Mesenteric fat pad (tissue), 1 donor: ENCODE measurements around the gene HDAC4. TPM values are rescaled to one million over a fixed set of nuclear protein-coding genes. Genes with fewer than 3 reads are reported as not detected.

Experiments
- DNase-seq: peaks from one replicate; pipeline ENCODE4 v3.0.0-alpha.2; 2020; ENCODE audit warnings: low spot score
- total RNA-seq: library from RNA; stranded (reverse); fragmentation: NEBNext Ultra II Directional; extraction: Animal tissue kit (Norgen Biotek cat#: 25700); gene quantifications from one replicate; pipeline ENCODE4 v1.2.1, GENCODE V29; 2021
- donor health status: DM: yes; HTN: yes; CAD: no.

Gene HDAC4
- total RNA-seq, 1 donor from 2014 or later, result 44.9 TPM

DNA sequence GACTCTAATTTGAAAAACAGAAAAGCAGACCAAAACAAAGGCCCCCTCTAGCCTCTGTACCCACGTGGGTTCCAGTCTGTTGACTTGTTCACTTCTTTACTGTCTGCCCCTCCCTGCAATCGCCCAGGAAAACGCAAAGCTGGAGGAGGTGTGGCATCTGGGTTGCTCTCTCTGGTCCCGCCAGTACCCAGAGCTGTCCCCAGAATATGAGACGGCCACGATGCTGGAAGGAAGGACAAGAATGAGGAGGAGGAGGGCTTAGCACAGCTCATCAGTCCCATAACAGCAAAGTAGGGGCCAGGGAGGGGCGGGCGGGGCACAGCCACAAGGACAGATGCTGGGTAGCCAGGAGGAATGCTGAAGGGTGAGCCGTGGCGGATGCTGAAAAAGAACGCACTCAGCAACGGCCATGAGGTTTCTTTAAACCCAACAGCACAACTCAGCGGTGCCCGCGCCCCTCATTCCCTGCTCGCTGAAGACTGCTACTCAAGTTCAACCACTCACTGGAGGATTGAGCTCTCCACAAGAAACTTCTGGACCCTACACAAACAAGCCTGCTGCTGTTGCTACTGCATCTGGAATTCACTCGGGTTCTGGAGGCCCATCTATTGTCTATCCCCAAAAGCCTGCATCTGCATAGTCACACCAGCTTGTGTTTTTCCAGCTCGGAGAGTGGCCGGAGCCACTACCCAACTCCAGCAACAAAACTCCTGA, 187.7 kb downstream of the HDAC4 start:
- DNase-seq, result peak; percentile 49

DNA sequence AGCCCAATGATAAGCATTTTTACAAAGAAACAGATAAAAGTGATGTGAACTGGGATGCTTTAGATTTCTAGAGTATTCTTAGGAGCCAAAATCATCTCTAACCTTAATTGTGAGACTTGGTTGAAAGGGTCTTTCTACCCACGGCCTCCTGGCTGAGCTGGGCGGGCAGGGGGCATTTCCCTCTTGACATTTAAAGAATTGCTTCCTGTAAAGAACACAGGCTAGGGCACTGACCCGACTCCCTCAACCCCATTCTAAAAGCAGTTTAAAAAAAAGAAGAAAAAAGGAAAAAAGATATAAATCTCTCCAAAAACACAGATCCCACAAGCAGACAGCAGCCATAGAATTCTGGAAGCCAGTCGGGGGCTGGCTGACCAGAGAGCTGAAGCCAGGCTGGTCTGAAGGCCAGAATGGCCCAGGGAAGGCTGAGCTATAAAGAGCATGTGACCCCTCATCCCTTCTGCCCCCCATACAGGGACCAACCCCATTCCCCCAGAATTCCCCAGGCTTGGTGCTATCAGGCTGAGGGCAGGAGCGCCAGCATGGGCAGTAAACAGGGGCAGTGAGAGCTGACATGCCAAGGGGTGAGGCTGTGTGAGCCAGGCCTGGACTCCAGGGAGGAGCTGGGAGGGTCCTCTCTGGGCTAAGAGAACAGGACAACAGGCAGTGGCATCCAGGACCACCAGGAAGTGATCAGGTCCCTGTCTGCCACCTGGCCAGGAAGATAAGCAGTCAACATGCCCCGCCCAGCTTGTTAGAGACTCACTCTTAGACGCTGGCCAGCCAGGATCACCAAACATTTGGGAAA, 188.5 kb downstream of the HDAC4 start:
- peak; percentile 62 for DNase-seq

GRCh38 chr2:239211396-239212094, 189.3 kb downstream of the HDAC4 start:
- peak; percentile 45 for DNase-seq

DNA sequence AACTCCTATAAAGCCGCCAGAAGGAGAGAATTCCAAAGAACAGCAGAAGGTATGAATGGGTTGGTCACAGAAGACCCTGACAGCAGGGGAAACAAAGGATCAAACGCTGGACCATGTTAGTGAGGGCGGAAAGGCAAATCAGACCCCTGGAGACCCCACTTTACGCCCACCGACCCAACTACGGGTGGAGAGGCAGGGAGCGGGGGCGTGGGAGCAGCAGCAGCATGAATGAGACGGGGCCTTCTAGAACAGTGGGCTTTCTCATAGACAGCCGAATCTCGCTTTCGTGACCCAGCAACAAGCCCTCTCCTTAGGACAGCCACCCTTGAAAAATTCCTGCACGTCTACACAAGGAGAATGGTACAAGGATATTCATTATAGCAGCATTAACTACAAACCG, 191.0 kb downstream of the HDAC4 start:
- DNase-seq, result no peak

DNA sequence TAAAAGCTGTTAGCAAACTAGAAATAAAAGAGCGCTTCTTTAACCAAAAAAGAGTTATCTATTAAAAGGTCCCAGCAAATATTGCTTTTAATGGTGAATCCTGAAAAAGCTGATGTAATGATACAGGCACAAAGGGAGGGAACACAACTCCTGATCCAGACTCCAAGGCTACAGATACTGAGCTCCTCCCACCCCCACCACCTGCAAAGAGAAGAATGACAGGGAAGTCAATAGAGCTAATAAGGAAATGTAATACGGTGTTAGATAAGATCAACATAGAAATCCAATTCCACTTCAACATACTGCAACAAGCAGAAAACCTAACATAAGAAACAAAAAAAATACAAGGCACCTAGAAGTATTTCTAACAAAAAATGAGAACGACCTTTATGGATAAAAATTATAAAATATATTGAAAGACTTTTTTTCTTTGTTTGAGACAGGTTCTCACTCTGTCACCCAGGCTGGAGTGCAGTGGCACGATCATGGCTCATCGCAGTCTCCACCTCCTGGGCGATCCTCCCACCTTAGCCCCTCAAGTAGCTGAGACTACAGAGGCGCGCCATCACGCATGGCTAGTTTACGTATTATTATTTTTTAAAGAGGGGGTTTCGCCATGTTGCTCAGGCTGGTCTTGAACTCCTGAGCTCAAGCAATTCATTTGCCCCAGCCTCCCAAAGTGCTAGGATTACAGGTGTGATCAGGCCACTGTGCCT, 192.2 kb downstream of the HDAC4 start:
- DNase-seq, result peak; percentile 68

GRCh38 chr2:239206851-239207250, 194.0 kb downstream of the HDAC4 start:
- no peak for DNase-seq

DNA sequence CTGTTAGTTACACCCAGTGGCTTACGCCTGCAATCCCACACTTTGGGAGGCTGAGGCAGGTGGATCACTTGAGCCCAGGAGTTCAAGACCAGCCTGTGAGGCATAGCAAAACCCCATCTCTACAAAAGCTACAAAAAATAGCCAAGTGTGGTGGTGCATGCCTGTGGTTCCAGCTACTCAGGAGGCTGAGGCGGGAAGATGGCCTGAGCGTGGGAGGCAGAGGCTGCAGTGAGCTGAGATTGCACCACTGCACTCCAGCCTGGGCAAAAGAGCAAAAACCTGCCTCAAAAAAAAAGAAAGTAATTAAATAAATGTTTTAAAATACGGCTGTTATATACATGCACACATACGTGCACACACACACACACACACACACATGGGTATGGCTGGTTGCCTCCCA, 194.8 kb downstream of the HDAC4 start:
- no peak for DNase-seq

DNA sequence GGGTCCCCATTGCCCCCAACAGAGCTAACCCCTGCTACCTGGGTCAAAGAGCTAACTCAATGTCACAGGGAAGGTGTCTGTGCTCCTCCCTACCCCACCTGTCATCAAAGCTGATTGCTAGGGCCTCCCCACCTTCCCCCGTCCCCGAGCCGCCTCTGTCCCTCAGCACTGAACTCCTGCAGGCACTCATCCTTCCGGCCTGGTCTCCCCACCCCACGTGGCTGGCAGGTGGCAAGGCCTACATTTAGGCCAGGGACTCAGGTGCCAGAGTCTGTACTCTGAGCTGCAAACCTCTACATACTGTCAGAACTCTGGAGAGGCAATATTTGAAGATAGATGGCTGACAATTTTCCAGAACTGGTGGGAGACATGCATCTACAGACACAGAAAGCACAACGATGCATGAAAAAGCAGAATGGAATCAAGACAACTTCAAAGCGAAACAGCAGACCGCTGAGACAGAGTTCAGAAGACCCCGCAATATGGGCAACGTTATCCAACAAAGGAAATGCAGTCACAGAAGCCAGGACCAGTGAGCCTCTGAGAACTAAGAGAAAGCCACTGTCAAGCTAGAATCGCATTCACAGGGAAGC, 195.8 kb downstream of the HDAC4 start:
- peak; percentile 35 for DNase-seq

DNA sequence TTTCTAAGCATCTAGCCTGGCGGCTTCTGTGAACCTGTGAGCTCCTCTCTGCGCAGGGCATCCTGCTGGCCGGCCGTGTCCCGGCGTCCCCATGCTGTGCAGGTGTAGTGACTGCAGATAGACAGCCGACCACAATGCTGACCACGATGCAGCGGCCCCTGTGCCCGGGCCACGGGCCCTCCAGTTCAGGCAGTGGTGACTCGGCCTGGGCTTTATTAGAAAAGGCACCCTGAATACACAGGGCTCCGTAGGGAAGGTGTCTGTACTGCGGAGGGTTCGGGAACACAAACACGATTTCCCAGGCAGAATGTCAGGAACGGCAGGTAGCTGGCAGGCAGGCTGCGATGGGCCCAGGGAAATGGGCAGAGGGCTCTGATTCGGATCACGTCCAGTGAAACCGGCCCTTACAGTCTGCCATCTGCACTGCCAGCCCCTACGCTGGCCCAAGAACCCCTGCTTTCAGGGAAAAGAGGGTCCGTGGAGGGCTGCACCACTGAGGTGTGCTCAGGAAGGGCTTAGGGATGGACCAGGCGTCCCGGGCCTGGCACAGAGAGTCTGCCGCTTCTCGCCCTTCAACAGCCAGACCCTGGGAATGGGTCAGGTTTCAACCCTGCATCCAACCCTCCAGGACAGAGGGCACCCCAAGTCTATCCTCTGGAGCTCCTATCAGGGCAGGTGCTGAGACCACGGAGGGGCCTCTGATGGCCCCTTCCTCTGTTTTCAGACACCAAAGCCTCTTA, 196.5 kb downstream of the HDAC4 start:
- DNase-seq, result peak; percentile 79

DNA sequence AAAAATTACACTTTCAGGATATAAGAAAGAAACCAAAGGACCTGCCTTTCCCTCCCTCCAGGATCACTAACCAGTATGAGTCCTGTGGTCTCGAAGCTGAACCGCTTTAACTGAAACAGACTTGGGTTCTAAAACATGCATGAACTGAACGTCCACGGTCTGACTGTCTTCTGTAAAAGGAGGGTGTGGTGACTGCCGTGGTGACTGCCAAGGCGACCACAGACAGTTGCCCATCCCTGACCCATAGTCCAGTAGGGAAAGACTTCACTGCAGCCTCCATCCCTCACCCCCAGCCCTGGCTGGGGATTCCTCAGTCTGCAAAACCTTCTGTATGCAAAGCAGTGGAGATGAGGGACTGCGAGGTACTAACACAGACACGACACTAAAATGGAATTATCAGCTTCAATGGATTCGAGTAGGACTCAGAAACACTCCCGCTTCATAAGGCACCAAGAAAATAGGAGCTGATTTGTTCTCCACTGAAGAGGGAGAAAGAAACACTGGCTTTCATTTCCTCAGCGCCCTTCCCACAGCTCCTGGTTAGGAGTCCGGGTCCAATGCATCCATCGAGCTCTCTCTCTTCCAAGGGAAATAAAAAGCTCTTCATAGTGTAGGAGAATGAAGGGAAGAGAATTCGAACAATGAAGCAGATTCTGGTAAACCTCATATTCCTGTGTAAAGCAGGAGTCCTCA, 197.2 kb downstream of the HDAC4 start:
- peak; percentile 43 for DNase-seq

GRCh38 chr2:239202836-239203235, 198.0 kb downstream of the HDAC4 start:
- peak; percentile 83 for DNase-seq

DNA sequence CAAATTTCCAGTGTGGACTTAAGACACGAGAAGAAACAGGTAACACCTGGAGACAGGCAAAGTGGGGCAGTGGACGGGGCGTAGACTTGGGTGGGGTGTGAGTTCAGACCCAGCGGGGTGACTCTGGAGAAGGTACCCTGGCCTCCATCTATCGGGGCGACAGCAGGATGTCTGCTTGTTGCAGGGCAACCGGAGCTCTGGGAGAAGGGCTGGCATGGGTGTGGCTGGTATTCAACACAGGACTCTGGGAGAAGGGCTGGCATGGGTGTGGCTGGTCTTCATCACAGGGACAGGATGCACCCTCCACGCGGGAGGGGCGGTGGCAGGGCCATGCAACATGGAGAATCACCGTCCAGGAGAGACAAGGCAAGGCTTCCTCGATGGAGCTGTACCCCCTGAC, 198.5 kb downstream of the HDAC4 start:
- peak; percentile 73 for DNase-seq

- peak; percentile 41 for DNase-seq
Observed at GRCh38 chr2:239201884-239202283, 198.9 kb downstream of the HDAC4 start.

DNA sequence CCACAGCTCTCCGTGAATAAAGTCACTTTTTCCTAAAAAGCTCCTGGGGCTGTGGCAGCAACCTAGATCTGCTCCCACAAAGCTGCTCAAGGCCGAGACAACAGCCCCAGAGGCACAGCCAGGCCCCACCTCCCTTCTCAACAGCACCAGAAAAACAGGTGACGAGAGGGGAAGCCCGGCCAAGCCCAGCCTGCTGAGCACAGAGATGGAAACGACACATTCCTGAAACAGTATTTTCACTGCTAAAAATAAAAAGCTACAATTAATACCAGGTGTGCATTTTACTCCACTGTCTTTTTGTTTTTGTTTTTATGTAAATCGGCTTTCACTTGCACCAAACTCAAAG, 199.3 kb downstream of the HDAC4 start:
- no peak for DNase-seq

DNA sequence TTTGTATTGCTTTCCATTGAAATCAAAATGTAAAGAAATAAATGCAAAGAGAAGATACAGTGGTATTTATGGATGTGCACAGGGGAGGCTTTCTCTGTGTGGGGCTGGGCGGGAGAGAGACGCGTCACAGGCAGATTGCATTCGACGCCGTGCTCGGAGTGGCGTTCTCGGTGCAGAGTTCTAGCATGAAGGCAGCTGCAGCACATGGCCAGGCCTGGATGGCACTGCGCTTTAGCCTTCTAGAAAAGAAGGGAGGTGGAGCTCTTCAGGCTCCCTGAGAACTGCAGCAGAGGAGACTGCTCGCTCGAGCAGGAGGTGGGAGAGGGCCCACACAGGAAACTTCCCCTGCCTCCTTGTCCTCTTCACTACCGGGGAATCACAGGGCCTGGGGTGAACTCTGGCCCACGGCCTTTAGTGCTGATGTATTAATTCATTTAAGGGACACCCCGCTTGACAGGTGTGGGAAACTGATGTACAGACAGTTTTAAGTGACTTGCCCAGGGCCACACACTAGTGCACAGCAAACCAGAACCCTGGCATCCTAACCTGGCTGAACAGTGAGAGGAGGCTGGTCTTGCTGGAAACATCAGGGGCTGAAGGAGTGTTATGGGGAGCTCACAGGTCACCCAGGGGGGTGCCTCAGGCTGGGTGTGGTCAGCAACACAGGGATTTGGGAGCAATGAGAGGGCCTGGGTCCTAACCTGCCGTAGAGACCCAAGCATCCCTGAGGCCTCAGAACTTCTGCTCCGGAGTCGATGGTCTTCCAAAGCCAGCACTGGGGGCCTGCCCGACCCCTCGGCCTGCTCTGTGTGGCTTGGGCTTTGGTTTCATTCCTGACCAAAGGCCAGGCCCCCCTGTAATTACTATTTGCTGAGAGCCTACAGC, 199.9 kb downstream of the HDAC4 start:
- peak; percentile 81 for DNase-seq

DNA sequence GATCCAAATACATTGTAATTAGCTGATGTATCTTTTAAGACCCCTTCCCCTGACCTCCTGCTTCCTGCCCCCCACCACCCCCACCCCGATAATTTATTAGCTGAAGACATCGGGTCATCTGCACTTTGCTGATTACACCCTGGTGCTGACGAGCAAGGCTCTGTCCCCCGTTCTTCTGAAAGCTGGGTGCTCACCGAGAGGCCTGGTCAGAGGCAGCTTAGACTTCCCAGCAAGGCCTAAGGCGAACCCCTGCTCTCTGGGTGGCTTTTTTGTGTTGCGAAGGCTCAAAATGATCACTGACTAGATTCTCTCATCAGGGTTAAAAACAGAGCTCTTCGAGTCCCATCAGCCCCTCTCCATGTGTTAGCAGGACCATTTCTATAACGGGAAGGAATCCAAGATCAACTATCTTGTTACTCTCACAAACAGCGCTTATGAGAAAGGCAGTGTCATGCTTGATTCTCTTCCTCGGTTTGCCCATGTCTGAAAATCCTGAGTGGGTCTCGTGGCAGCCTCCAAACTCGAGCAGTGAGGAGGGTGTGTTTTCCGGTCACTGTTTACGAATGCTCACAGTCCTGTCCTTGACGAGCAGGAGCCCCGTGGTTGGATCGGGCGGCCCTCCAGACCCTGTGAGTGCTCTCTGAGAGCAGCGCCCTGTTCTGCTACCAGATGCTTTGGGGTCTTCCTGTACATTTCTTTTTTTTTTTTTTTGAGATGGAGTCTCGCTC, 201.6 kb downstream of the HDAC4 start:
- DNase-seq, result peak; percentile 83

DNA sequence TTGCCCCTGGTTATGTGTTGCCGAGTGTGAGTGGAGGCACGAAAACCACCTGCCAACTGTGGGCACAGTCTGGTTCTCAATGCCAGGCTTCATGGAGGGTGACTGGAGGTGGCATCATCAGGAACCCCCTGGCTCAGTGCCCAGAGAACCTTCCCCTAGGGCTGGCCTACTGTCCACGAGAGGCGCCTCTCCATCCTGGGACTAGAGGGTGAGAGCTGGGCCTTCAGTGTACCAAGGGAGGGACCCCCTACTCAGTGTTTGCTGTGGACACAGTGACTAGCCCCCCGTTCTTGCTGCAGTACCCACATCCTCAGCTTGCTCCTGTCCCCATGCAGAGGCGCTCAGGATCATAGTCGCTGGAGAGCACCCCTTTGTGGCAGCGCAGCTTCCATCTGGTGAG, 202.6 kb downstream of the HDAC4 start:
- DNase-seq, result no peak

- DNase-seq, result peak; percentile 72
Observed at GRCh38 chr2:239197146-239197545, 203.7 kb downstream of the HDAC4 start.
